OCI-LY3 (cell line): Measurements from ENCODE around the gene REEP2.

Source experiments
- H2AFZ ChIP-seq: fragments of 200-600, 300-600 bp; shearing (Covaris generic); 2 replicates; pipeline ENCODE4 v1.6.0; 2014; ENCODE audit warnings: antibody characterized with exemption, low read depth, low read length
- H3K27ac ChIP-seq: fragments of 200-600, 300-600 bp; sonication (generic); 2 replicates; pipeline ENCODE4 v1.5.1; 2014; ENCODE audit warnings: mild to moderate bottlenecking, low read length, moderate library complexity, mixed read lengths
- H3K27me3 ChIP-seq: fragments of 200-600, 300-600 bp; sonication (generic); 2 replicates; pipeline ENCODE4 v1.6.1; 2014; ENCODE audit warnings: low read depth, low read length, mixed read lengths
- H3K36me3 ChIP-seq: fragments of 200-600, 300-600 bp; sonication (generic); replicated peaks from 2 replicates; pipeline ENCODE3; 2014; ENCODE audit warnings: low read depth, low read length, mixed read lengths
- H3K4me1 ChIP-seq: fragments of 300-600, 200-600 bp; sonication (generic); 2 replicates; pipeline ENCODE4 v1.6.1; 2014; ENCODE audit warnings: low read length, mixed read lengths
- H3K4me2 ChIP-seq: fragments of 200-600, 300-600 bp; sonication (generic); 2 replicates; pipeline ENCODE4 v1.6.1; 2014; ENCODE audit warnings: low read length, mixed read lengths
- H3K4me3 ChIP-seq: fragments of 300-600, 200-600 bp; sonication (generic); 2 replicates; pipeline ENCODE4 v1.5.1; 2014; ENCODE audit warnings: antibody characterized with exemption, mild to moderate bottlenecking, low read length, moderate library complexity
- H3K79me2 ChIP-seq: fragments of 300-600, 200-600 bp; shearing (Covaris generic); 2 replicates; pipeline ENCODE4 v1.6.1; 2014; ENCODE audit warnings: mild to moderate bottlenecking, low read length, mixed read lengths
- H3K9ac ChIP-seq: fragments of 300-600, 200-600 bp; shearing (Covaris generic); 2 replicates; pipeline ENCODE4 v1.6.0; 2014; ENCODE audit warnings: mild to moderate bottlenecking, low read length, moderate library complexity
- H3K9me3 ChIP-seq: fragments of 200-600, 300-600 bp; shearing (Covaris generic); 2 replicates; pipeline ENCODE4 v1.6.1; 2014; ENCODE audit warnings: low read length, mixed read lengths; ENCODE audit not compliant: insufficient read depth
- H4K20me1 ChIP-seq: fragments of 200-600, 300-600 bp; sonication (generic); 2 replicates; pipeline ENCODE4 v1.6.1; 2016; ENCODE audit warnings: low read length, mixed read lengths; ENCODE audit not compliant: insufficient read depth
- CTCF ChIP-seq: fragments of 200-600, 300-600 bp; sonication (generic); IDR thresholded peaks from 2 replicates; pipeline ENCODE4 v1.5.1; 2014; ENCODE audit warnings: antibody characterized with exemption, low read length, low read depth
- EZH2phosphoT487 ChIP-seq: fragments of 200-600 bp; shearing (Covaris generic); IDR thresholded peaks from 2 replicates; pipeline ENCODE4 v1.6.1; 2018; ENCODE audit warnings: antibody characterized with exemption, mixed run types, low read depth

Gene REEP2

GRCh38 chr5:138425079-138425478, 13.8 kb upstream of the REEP2 start:
- no peak overlapping the region for H3K9ac ChIP-seq
- H4K20me1 ChIP-seq: no peaks in the 10 kb centered on the region
- TF ChIP-seq CTCF (no peak), EZH2phosphoT487 (no peak)
- no peaks in the 10 kb centered on the region for H3K9me3 ChIP-seq
- no peaks in the 10 kb centered on the region for H3K27me3 ChIP-seq
- H3K27ac ChIP-seq: no peak overlapping the region
- peaks cover 38% of the 10 kb centered on the region for H3K36me3 ChIP-seq
- H3K79me2 ChIP-seq: no peaks in the 10 kb centered on the region
- H3K4me2 ChIP-seq: no peak overlapping the region
- H3K4me3 ChIP-seq: no peak overlapping the region
- no peak overlapping the region for H2AFZ ChIP-seq
- no peaks in the 10 kb centered on the region for H3K4me1 ChIP-seq

- TF ChIP-seq EZH2phosphoT487 (no peak), CTCF (no peak)
- Histone ChIP-seq H3K9ac (no peak overlapping the region), H3K4me2 (no peak overlapping the region), H3K4me3 (no peak overlapping the region), H3K4me1 (peaks cover 10% of the 10 kb centered on the region; the same call in 1 of the 2 replicates), H3K27me3 (no peaks in the 10 kb centered on the region), H2AFZ (no peak overlapping the region), H4K20me1 (no peaks in the 10 kb centered on the region), H3K9me3 (no peaks in the 10 kb centered on the region), H3K36me3 (peaks cover 19% of the 10 kb centered on the region), H3K79me2 (no peaks in the 10 kb centered on the region), H3K27ac (no peak overlapping the region)
Observed at GRCh38 chr5:138435943-138436342, 2.9 kb upstream of the REEP2 start.

GRCh38 chr5:138438003-138438723, 694 bp upstream of the REEP2 start:
- H3K4me2 ChIP-seq: peak overlapping the region; percentile 82

More at GRCh38 chr5:138438003-138438723, 694 bp upstream of the REEP2 start:
- H3K9me3 ChIP-seq: no peaks in the 10 kb centered on the region
- H4K20me1 ChIP-seq: no peaks in the 10 kb centered on the region
- no peaks in the 10 kb centered on the region for H3K79me2 ChIP-seq
- H3K36me3 ChIP-seq: peaks cover 13% of the 10 kb centered on the region
- peak overlapping the region; percentile 43; the same call in 1 of the 2 replicates for H3K9ac ChIP-seq
- peak overlapping the region; percentile 81 for H3K4me3 ChIP-seq
- H3K27me3 ChIP-seq: no peaks in the 10 kb centered on the region
- TF ChIP-seq CTCF (no peak), EZH2phosphoT487 (no peak)
- H3K27ac ChIP-seq: no peak overlapping the region
- peaks cover 10% of the 10 kb centered on the region; the same call in 1 of the 2 replicates for H3K4me1 ChIP-seq
- no peak overlapping the region for H2AFZ ChIP-seq
